Stimulated activated CD8-positive, alpha-beta memory T cell treated with anti-CD3 and anti-CD28 coated beads, Interleukin-7, amount 100 ng/mL, for 4 hours (primary cell): Measurements from ENCODE around the gene ANKS3.
A peak's percentile ranks its signal among the peaks of the same experiment; 100 is the strongest.

ENCODE experiments used
- DNase-seq, 2 donors: peaks; one replicate each; pipeline ENCODE4 v3.0.0-alpha.2; 2020; ENCODE audit warnings: low read depth in 2 of 2

ANKS3 gene

GRCh38 chr16:4734063-4734729 is at the start of gene ANKS3, which contains the start of gene DNAAF8:
ANKS3 (minus strand) TSS chr16:4734271; CDS start chr16:4730149, 4,122 bp downstream.
DNAAF8 (plus strand) TSS chr16:4734537; CDS start chr16:4736515, 1,978 bp downstream.
- peak; percentile 57 to 78 for DNase-seq

GRCh38 chr16:4783251-4783950 is 49.3 kb upstream of the ANKS3 start:
- no peak for DNase-seq

- DNase-seq: no peak
Observed at GRCh38 chr16:4780235-4780634, 46.2 kb upstream of the ANKS3 start.

GRCh38 chr16:4778050-4778392 is 44.0 kb upstream of the ANKS3 start:
- DNase-seq: no peak

GRCh38 chr16:4777339-4778049 is 43.4 kb upstream of the ANKS3 start:
- no peak for DNase-seq

- DNase-seq: no peak
Observed at GRCh38 chr16:4776141-4776705, 42.2 kb upstream of the ANKS3 start.

GRCh38 chr16:4775005-4775404 is 40.9 kb upstream of the ANKS3 start:
- no peak for DNase-seq

- no peak for DNase-seq
Observed at GRCh38 chr16:4772351-4772750, 38.3 kb upstream of the ANKS3 start.

- no peak for DNase-seq
Observed at GRCh38 chr16:4771646-4772045, 37.6 kb upstream of the ANKS3 start.

GRCh38 chr16:4769306-4769638 is 35.2 kb upstream of the ANKS3 start:
- no peak for DNase-seq

- DNase-seq: peak; percentile 63 to 76
Observed at GRCh38 chr16:4768549-4769305, 34.7 kb upstream of the ANKS3 start.

- DNase-seq: no peak
Observed at GRCh38 chr16:4767872-4768548, 33.9 kb upstream of the ANKS3 start.

- peak; percentile 94 to 95 for DNase-seq
Observed at GRCh38 chr16:4766875-4767628, 33.0 kb upstream of the ANKS3 start, which contains the start of gene ZNF500. ZNF500 (minus strand) TSS chr16:4767162; CDS start chr16:4765978, 1,184 bp downstream.

GRCh38 chr16:4765511-4766474 is 31.7 kb upstream of the ANKS3 start:
- DNase-seq: no peak

GRCh38 chr16:4763791-4764190 is 29.7 kb upstream of the ANKS3 start:
- no peak for DNase-seq

GRCh38 chr16:4762205-4762604 is 28.1 kb upstream of the ANKS3 start:
- DNase-seq: no peak

GRCh38 chr16:4760221-4760910 is 26.3 kb upstream of the ANKS3 start:
- DNase-seq: no peak

GRCh38 chr16:4755687-4756086 is 21.6 kb upstream of the ANKS3 start:
- DNase-seq: no peak

- DNase-seq: no peak
Observed at GRCh38 chr16:4754865-4755264, 20.8 kb upstream of the ANKS3 start.
